ENCODE measurements around the gene ATP2B1. TPM values are rescaled to one million over a fixed set of nuclear protein-coding genes. Genes with fewer than 3 reads are reported as not detected.

Gene ATP2B1
- total RNA-seq, 1 donor from 2014 or later: 5.1 TPM

DNA sequence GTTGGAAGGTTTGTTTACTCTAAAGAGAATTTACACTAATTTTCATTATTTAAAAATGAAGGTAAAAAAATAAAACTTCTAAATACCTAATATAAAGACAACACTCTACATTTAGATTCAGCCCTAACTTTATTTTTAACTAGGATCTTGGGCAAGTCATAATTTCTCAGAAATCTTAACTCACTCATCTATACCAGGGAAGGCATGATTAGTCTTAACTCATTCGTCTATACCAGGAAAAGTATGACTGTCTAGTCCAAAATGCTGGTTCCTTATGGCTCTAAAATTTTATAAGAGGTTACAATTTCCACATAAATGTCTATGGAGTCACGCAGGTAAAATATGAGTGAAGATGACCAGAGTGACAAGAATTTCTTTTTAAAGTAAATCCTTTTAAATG is 130.1 kb downstream of the ATP2B1 start:
- Histone ChIP-seq H3K27ac (no peak overlapping the region), H3K27me3 (no peaks in the 10 kb centered on the region), H3K4me3 (no peak overlapping the region), H3K9me3 (no peaks in the 10 kb centered on the region), H3K4me1 (no peaks in the 10 kb centered on the region), H3K36me3 (no peaks in the 10 kb centered on the region)
- TF ChIP-seq, protein P1, sequence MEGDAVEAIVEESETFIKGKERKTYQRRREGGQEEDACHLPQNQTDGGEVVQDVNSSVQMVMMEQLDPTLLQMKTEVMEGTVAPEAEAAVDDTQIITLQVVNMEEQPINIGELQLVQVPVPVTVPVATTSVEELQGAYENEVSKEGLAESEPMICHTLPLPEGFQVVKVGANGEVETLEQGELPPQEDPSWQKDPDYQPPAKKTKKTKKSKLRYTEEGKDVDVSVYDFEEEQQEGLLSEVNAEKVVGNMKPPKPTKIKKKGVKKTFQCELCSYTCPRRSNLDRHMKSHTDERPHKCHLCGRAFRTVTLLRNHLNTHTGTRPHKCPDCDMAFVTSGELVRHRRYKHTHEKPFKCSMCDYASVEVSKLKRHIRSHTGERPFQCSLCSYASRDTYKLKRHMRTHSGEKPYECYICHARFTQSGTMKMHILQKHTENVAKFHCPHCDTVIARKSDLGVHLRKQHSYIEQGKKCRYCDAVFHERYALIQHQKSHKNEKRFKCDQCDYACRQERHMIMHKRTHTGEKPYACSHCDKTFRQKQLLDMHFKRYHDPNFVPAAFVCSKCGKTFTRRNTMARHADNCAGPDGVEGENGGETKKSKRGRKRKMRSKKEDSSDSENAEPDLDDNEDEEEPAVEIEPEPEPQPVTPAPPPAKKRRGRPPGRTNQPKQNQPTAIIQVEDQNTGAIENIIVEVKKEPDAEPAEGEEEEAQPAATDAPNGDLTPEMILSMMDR (IDR thresholded peaks at IDR 0.05): no peak
- intact Hi-C loops (cut with DNase I): no loop called here
- no peak for DNase-seq (ENCODE audit: low spot score in 2 of 2)

DNA sequence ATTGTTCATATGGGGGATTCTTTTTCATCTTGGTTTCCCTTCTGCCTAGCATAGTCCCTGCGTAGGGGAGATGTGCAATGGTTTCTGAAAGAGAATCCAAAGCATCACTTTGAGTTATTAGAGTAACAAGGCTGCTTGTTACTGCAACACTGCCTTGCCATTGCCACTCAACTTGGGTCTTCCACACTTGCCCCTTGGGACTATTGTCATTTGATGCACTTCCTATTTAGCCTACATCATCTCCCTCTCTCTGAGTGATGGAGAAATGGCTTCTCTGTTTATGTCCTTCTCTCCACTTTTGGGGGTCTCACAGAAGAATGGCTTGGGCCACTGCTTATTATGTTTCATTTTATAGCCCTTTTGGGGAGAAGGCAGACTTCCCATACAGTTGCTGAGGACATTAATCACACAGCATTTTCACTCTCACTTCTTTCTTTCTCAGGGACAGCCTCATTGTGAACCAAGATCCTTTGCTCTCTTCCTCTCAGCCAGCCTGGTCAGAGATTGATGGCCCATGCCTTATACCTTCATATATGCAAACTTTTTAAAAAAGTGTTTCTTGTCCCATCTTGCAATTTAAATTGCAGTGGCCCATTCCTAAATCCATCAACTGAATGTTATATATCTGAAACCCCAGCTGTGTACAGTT is 131.9 kb downstream of the ATP2B1 start:
- no peaks in the 10 kb centered on the region for H3K9me3 ChIP-seq
- no peak overlapping the region for H3K4me3 ChIP-seq
- DNase-seq (ENCODE audit: low spot score in 2 of 2): no peak
- TF ChIP-seq, protein P1 (IDR thresholded peaks at IDR 0.05): no peak
- intact Hi-C loops (cut with DNase I): no loop called here
- H3K27ac ChIP-seq: no peak overlapping the region
- no peaks in the 10 kb centered on the region for H3K4me1 ChIP-seq
- H3K36me3 ChIP-seq: no peaks in the 10 kb centered on the region
- no peaks in the 10 kb centered on the region for H3K27me3 ChIP-seq

DNA sequence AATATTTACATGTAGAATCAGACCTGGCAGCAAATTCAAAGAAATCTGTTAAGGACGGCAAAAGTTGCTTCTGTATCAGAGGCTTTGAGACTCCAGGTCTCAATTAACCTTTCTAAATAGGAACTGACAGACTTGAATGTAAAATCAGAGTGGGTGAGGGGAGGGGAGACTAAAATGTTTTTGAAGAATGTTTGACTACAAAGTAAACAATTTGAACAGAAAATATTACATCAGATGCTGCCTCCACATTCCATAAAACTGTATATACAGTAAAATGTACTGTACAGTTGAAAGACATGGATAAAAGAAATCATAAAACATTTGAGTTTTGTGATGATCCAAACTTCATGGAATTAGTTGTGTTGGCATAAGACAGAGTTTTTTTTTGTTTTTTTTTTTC is 133.3 kb downstream of the ATP2B1 start:
- Histone ChIP-seq H3K4me1 (no peaks in the 10 kb centered on the region), H3K9me3 (no peaks in the 10 kb centered on the region), H3K27ac (no peak overlapping the region), H3K27me3 (no peaks in the 10 kb centered on the region), H3K36me3 (no peaks in the 10 kb centered on the region), H3K4me3 (no peak overlapping the region)
- intact Hi-C loops (cut with DNase I): no loop called here
- TF ChIP-seq, protein P1 (IDR thresholded peaks at IDR 0.05): no peak
- no peak for DNase-seq (ENCODE audit: low spot score in 2 of 2)

- H3K27ac ChIP-seq: no peak overlapping the region
- H3K36me3 ChIP-seq: no peaks in the 10 kb centered on the region
- intact Hi-C loops (cut with DNase I): no loop called here
- TF ChIP-seq, protein P1 (IDR thresholded peaks at IDR 0.05): no peak
- no peaks in the 10 kb centered on the region for H3K4me1 ChIP-seq
- no peak for DNase-seq (ENCODE audit: low spot score in 2 of 2)
- H3K9me3 ChIP-seq: no peaks in the 10 kb centered on the region
- no peaks in the 10 kb centered on the region for H3K27me3 ChIP-seq
- no peak overlapping the region for H3K4me3 ChIP-seq
Observed at GRCh38 chr12:89574736-89575208, 133.9 kb downstream of the ATP2B1 start.

- no peak for DNase-seq (ENCODE audit: low spot score in 2 of 2)
- Histone ChIP-seq H3K27me3 (no peaks in the 10 kb centered on the region), H3K36me3 (no peaks in the 10 kb centered on the region), H3K4me1 (no peaks in the 10 kb centered on the region), H3K27ac (no peak overlapping the region), H3K4me3 (no peak overlapping the region), H3K9me3 (no peaks in the 10 kb centered on the region)
- intact Hi-C loops (cut with DNase I): no loop called here
- TF ChIP-seq, protein P1 (IDR thresholded peaks at IDR 0.05): no peak
Observed at GRCh38 chr12:89573051-89573810, 135.4 kb downstream of the ATP2B1 start.
